Aortic smooth muscle cell (primary cell): ENCODE data around the gene KPNA2. TPM values are rescaled to one million over a fixed set of nuclear protein-coding genes. Genes with fewer than 3 reads are reported as not detected.

Source experiments
- total RNA-seq: library from RNA; depleted of rRNA; stranded (reverse); fragments of >200 nt; gene quantifications from 2 replicates; pipeline ENCODE4 v1.2.3, GENCODE V29; 2014

Gene KPNA2
- total RNA-seq: 82.6 and 89.4 TPM in 2 replicates

DNA sequence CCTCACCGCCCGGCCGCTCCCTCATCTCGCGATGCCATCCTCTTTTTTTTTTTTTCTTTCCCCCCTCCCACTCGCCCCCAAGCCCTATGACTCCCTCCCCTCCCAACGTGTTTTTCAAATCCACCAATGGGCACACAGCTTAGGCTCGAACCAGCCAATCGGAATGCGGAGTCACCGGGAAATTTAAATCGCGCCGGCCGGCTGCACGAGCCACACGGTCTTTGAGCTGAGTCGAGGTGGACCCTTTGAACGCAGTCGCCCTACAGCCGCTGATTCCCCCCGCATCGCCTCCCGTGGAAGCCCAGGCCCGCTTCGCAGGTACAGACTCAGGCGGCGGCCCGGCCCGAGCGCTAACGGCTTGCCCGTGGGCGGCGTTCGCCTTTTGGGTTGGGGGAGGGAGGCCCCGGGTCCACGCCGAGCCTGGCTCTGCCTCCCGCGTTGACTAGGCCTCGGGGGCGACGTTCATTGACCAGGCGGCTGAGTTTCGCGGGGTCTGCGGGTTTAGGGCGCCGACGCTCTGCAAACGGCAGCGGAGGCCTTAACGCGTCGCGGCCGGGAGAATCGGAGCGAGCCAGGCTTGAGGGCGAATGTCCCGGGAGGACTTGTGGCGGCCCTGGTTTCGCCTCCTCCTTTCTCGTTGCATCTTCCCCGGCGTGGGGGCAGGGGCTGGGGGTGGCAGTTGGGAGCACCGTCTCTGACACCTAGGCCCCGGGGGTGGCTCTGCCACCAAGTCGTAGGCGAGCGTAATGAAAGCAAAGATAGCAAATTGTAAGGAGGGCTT lies at the start of gene KPNA2:
TSS of gene KPNA2 (plus strand) at position 213 of the 781 bp plus-strand sequence. CDS start 1,398 bp downstream, outside the sequence.

DNA sequence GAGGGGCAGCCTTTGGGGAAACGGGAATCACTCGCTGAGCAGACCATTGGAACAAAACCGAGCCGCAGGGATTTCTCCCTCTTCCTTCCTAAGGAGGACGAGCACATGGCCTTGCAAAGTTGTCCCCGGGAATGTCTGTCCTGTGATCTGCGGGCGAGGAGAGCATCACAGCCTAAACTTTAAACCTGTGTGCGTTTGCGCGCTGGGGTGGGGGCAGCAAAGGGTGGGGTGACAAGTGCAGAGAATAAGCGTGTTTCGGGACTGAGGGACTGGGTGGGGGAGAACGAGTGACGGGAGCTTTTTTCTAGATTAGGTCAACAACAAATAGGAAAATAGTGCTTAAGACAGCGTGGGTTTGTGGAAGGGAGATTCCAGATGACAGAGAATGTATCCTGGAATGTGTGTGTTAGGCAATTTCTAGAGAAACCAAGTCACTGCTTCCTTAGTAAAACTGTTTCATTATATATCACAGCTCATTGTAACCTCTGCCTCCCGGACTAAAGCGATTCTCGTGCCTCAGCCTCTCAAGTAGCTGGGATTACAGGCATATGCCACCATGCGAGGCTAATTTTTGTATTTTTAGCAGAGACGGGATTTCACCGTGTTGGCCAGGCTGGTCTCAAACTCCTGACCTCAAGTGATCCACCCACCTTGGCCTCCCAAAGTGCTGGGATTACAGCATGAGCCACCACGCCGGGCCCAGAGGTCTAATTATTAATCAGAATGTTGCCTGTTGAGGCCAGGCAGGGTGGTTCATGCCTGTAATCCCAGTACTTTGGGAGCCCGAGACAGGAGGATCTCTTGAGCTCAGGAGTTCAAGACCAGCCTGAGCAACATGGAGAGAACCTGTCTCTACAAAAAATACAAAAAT lies 39.0 kb upstream of the KPNA2 start, which contains the start of gene C17orf58:
TSS of gene C17orf58 (minus strand) at position 169 of the 871 bp plus-strand sequence. CDS start 271 bp downstream, outside the sequence.

Other genes with a start within 250 kb of the KPNA2 start
- 25.1 and 39.7 TPM in 2 replicates for gene BPTF, start 210.2 kb upstream of the KPNA2 start, total RNA-seq
- 8.0 and 11.5 TPM in 2 replicates for gene C17orf58, start 39.3 kb upstream of the KPNA2 start, total RNA-seq
- 65.5 and 82.2 TPM in 2 replicates for gene AMZ2, start 212.3 kb downstream of the KPNA2 start, total RNA-seq